WTC11 (cell line): ENCODE data around the gene ATL1.

Experiments
- ATF3 ChIP-seq: sonication (generic); formaldehyde crosslinking; conservative IDR thresholded peaks from 2 replicates; pipeline ENCODE4 v1.8.1; 2022; ENCODE audit warnings: mild to moderate bottlenecking, missing genetic modification reagents
- CDX4 ChIP-seq: fragments of 250-450 bp; sonication (Bioruptor Pico); IDR thresholded peaks from 2 replicates; pipeline ENCODE4 v1.9.0; 2021; ENCODE audit warnings: moderate library complexity, mild to moderate bottlenecking, inconsistent platforms, borderline replicate concordance
- CREB1 ChIP-seq: sonication (generic); formaldehyde crosslinking; IDR thresholded peaks from 2 replicates; pipeline ENCODE4 v1.8.0; 2023; ENCODE audit warnings: mild to moderate bottlenecking, missing genetic modification reagents
- CREM ChIP-seq: sonication (generic); formaldehyde crosslinking; IDR thresholded peaks from 2 replicates; pipeline ENCODE4 v1.8.1; 2022; ENCODE audit warnings: mild to moderate bottlenecking, missing genetic modification reagents, moderate library complexity
- CTCF ChIP-seq: fragments of 200-600 bp; IDR thresholded peaks from 2 replicates; pipeline ENCODE4 v1.8.0; 2022; ENCODE audit warnings: antibody characterized with exemption
- ETV6 ChIP-seq: sonication (generic); formaldehyde crosslinking; IDR thresholded peaks from 2 replicates; pipeline ENCODE4 v1.8.1; 2022; ENCODE audit warnings: mild to moderate bottlenecking, missing genetic modification reagents
- FOXJ3 ChIP-seq: sonication (generic); formaldehyde crosslinking; IDR thresholded peaks from 2 replicates; pipeline ENCODE4 v1.9.0; 2021; ENCODE audit warnings: missing genetic modification reagents, mild to moderate bottlenecking, borderline replicate concordance
- PRRX2 ChIP-seq: fragments of 250-450 bp; sonication (Bioruptor Pico); IDR thresholded peaks from 2 replicates; pipeline ENCODE4 v1.8.0; 2021; ENCODE audit warnings: mild to moderate bottlenecking
- TP53 ChIP-seq: sonication (generic); formaldehyde crosslinking; IDR thresholded peaks from 2 replicates; pipeline ENCODE4 v1.8.1; 2023; ENCODE audit warnings: mild to moderate bottlenecking, missing genetic modification reagents
- USF1 ChIP-seq: sonication (generic); formaldehyde crosslinking; IDR thresholded peaks from 2 replicates; pipeline ENCODE4 v1.8.0; 2022; ENCODE audit warnings: mild to moderate bottlenecking, missing genetic modification reagents
- ZNF121 ChIP-seq: sonication (generic); formaldehyde crosslinking; IDR thresholded peaks from 2 replicates; pipeline ENCODE4 v1.8.0; 2023; ENCODE audit warnings: missing genetic modification reagents
- ZNF263 ChIP-seq: sonication (generic); formaldehyde crosslinking; IDR thresholded peaks from 2 replicates; pipeline ENCODE4 v1.8.1; 2022; ENCODE audit warnings: low read depth, mild to moderate bottlenecking, moderate library complexity, missing genetic modification reagents

- TF ChIP-seq CTCF (no peak), ATF3 (no peak), USF1 (CRISPR knock-in tag) (no peak), FOXJ3 (CRISPR knock-in tag) (no peak), CDX4 (CRISPR knock-in tag) (no peak), ETV6 (CRISPR knock-in tag) (no peak), PRRX2 (no peak), ZNF121 (CRISPR knock-in tag) (no peak), TP53 (no peak), CREB1 (CRISPR knock-in tag) (no peak), ZNF263 (CRISPR knock-in tag) (no peak), CREM (CRISPR knock-in tag) (no peak)
Observed at GRCh38 chr14:50666772-50667683, 107.1 kb downstream of the ATL1 start.
